Measurements from ENCODE around the gene GSTP1.
A peak's percentile ranks its signal among the peaks of the same experiment; 100 is the strongest.
"Not testable (repeated sequence)": the region's sequence is repeated elsewhere in the genome, so short reads cannot be mapped to it uniquely, and the experiment has no call there.

Gene GSTP1

GRCh38 chr11:67599149-67599548 is 15.5 kb downstream of the GSTP1 start:
- no peak for DNase-seq (ENCODE audit: low read depth in 2 of 2)
- no peak overlapping the region for H3K4me3 ChIP-seq (replicated peaks in 1 of 2; ENCODE audit: low read depth in 2 of 2, low read length in 2 of 2)
- no peak for TF ChIP-seq CTCF (IDR thresholded peaks at IDR 0.05; ENCODE audit: low read depth, low read length)

- DNase-seq (ENCODE audit: low read depth in 2 of 2), result no peak
- H3K4me3 ChIP-seq (replicated peaks in 1 of 2; ENCODE audit: low read depth in 2 of 2, low read length in 2 of 2), result no peak overlapping the region
- TF ChIP-seq CTCF (IDR thresholded peaks at IDR 0.05; ENCODE audit: low read depth, low read length), result no peak
These were observed 16.9 kb downstream of the GSTP1 start for GRCh38 chr11:67600324-67601029.

- no peak for DNase-seq (ENCODE audit: low read depth in 2 of 2)
- no peak for TF ChIP-seq CTCF (IDR thresholded peaks at IDR 0.05; ENCODE audit: low read depth, low read length)
- H3K4me3 ChIP-seq (replicated peaks in 1 of 2; ENCODE audit: low read depth in 2 of 2, low read length in 2 of 2), result no peak overlapping the region
These were observed 17.5 kb downstream of the GSTP1 start for GRCh38 chr11:67601098-67601497.

- not testable (repeated sequence) for H3K4me3 ChIP-seq (replicated peaks in 1 of 2; ENCODE audit: low read depth in 2 of 2, low read length in 2 of 2); DNase-seq (ENCODE audit: low read depth in 2 of 2)
These were observed 20.5 kb downstream of the GSTP1 start for GRCh38 chr11:67604119-67604518.

GRCh38 chr11:67604815-67605214 is 21.2 kb downstream of the GSTP1 start:
- TF ChIP-seq CTCF (IDR thresholded peaks at IDR 0.05; ENCODE audit: low read depth, low read length), result no peak
- no peak overlapping the region for H3K4me3 ChIP-seq (replicated peaks in 1 of 2; ENCODE audit: low read depth in 2 of 2, low read length in 2 of 2)
- DNase-seq (ENCODE audit: low read depth in 2 of 2), result no peak

- DNase-seq (ENCODE audit: low read depth in 2 of 2), result no peak
- no peak for TF ChIP-seq CTCF (IDR thresholded peaks at IDR 0.05; ENCODE audit: low read depth, low read length)
- H3K4me3 ChIP-seq (replicated peaks in 1 of 2; ENCODE audit: low read depth in 2 of 2, low read length in 2 of 2), result no peak overlapping the region
These were observed 21.8 kb downstream of the GSTP1 start for GRCh38 chr11:67605231-67606011.

GRCh38 chr11:67606093-67606491 is 22.5 kb downstream of the GSTP1 start:
- H3K4me3 ChIP-seq (replicated peaks in 1 of 2; ENCODE audit: low read depth in 2 of 2, low read length in 2 of 2), result peak overlapping the region; percentile 95 to 99
- no peak for TF ChIP-seq CTCF (IDR thresholded peaks at IDR 0.05; ENCODE audit: low read depth, low read length)
- DNase-seq (ENCODE audit: low read depth in 2 of 2), result peak; percentile 19 to 21

Measured in cardiac fibroblast (primary cell).